ENCODE measurements around the gene KIF5C.

DNA sequence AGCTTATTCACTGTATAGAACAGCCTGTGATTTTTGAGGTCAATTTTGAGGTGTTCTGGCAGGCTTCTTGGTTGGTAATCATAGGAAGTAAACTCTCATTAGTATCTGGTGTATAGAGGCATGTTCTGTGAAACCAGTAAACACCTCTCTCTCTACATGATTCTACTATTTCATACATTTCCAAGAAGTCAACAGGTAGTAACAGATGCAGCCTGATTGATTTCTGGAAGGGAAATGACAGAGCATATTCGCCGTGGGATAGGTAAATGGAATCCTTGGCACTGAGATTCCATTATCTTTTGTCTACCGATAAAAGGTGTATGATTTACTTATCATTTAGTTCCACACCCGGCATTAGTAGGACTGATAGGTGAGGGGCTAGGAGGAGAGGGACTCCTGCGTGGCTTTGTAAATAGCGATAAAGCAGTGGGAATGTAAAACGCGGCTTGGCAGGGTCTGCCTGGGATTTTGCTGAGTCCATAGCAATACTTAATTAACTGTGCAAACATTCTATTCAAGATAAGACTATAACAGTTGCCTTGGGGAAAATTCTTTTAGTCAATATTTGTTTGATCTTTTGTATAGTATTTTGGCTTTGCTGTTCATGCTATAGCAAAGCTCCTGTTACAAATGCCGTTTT is 195.8 kb downstream of the KIF5C start:
- TF ChIP-seq, protein P1, sequence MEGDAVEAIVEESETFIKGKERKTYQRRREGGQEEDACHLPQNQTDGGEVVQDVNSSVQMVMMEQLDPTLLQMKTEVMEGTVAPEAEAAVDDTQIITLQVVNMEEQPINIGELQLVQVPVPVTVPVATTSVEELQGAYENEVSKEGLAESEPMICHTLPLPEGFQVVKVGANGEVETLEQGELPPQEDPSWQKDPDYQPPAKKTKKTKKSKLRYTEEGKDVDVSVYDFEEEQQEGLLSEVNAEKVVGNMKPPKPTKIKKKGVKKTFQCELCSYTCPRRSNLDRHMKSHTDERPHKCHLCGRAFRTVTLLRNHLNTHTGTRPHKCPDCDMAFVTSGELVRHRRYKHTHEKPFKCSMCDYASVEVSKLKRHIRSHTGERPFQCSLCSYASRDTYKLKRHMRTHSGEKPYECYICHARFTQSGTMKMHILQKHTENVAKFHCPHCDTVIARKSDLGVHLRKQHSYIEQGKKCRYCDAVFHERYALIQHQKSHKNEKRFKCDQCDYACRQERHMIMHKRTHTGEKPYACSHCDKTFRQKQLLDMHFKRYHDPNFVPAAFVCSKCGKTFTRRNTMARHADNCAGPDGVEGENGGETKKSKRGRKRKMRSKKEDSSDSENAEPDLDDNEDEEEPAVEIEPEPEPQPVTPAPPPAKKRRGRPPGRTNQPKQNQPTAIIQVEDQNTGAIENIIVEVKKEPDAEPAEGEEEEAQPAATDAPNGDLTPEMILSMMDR (IDR thresholded peaks at IDR 0.05): no peak
- no peak for TF ChIP-seq POLR2A (IDR thresholded peaks at IDR 0.05)
- no peak for TF ChIP-seq POLR2AphosphoS5 (IDR thresholded peaks at IDR 0.05)
- no peak for TF ChIP-seq EP300 (IDR thresholded peaks at IDR 0.05; ENCODE audit: low read depth)
